ENCODE data around the gene SHISA9.

DNA sequence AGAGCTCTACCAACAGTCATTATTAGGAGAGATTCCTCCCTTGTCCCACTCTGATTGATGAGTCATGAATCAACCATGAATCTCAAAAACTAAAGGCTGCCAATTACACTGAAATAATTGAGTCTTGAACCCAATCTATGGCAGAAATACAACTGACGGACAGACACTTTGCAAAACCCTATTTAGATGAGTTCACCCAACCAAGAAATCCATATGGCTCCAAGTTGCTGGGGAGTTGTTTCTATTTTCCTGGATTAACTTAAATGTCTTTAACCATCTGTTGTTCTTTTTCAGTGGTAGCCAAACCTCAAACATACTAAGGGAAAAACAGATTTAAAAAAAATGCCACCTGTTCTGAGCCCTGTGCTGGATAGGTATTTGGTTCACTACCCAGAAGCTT is 151.0 kb downstream of the SHISA9 start:
- no peak for TF ChIP-seq CTCF (IDR thresholded peaks at IDR 0.05 in 4 of 5, conservative IDR thresholded peaks at IDR 0.05 in 1 of 5)
- TF ChIP-seq POLR2A (IDR thresholded peaks at IDR 0.05): no peak
